Tibial nerve (tissue), 3 donors: Measurements from ENCODE around the gene ADAMTS3.

Experiments
- POLR2A ChIP-seq, 2 donors: fragments of 450-650 bp; IDR thresholded peaks; one replicate each; pipeline ENCODE4 v1.6.1; 2017; ENCODE audit warnings: antibody characterized with exemption in 2 of 2, mild to moderate bottlenecking in 2 of 2, moderate library complexity in 2 of 2
- TF ChIP-seq, protein P1 (sequence below), 5 experiments: fragments of 200-600 bp in 3 of 5; fragments of 450-650 bp in 2 of 5; sonication (generic) in 3 of 5; IDR thresholded peaks; one replicate each; pipeline ENCODE4 v1.5.1; 2016 to 2019; ENCODE audit warnings: antibody characterized with exemption in 5 of 5, mild to moderate bottlenecking in 3 of 5, moderate library complexity in 2 of 5

DNA sequence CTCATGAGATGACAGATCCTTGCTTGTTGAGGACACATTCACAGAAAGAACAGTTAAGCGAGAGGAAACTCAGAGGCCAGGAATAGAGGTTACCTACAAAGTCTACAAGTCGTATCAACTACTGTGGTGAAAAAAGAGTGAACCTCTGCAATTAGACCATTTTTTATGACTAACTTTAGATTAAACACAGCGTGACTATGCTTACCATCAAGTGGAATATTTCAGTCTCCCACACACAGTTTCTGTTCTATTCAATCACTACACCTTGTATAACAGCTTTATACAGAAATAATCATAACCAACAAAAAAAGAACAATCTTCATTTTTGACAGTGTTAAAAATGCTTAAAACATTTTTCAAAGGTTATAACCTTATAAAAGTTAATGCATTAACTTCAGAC lies 46.6 kb downstream of the ADAMTS3 start:
- TF ChIP-seq, protein P1, sequence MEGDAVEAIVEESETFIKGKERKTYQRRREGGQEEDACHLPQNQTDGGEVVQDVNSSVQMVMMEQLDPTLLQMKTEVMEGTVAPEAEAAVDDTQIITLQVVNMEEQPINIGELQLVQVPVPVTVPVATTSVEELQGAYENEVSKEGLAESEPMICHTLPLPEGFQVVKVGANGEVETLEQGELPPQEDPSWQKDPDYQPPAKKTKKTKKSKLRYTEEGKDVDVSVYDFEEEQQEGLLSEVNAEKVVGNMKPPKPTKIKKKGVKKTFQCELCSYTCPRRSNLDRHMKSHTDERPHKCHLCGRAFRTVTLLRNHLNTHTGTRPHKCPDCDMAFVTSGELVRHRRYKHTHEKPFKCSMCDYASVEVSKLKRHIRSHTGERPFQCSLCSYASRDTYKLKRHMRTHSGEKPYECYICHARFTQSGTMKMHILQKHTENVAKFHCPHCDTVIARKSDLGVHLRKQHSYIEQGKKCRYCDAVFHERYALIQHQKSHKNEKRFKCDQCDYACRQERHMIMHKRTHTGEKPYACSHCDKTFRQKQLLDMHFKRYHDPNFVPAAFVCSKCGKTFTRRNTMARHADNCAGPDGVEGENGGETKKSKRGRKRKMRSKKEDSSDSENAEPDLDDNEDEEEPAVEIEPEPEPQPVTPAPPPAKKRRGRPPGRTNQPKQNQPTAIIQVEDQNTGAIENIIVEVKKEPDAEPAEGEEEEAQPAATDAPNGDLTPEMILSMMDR (IDR thresholded peaks at IDR 0.05), result no peak
- TF ChIP-seq POLR2A (IDR thresholded peaks at IDR 0.05), result no peak
